Femur (tissue), 1 donor: ENCODE data around the gene CCND1.

Source experiments
- DNase-seq: peaks from one replicate; pipeline ENCODE4 v3.0.0-alpha.2; 2017

CCND1 gene

GRCh38 chr11:69654001-69654659 lies 13.2 kb downstream of the CCND1 start:
- no peak for DNase-seq

DNA sequence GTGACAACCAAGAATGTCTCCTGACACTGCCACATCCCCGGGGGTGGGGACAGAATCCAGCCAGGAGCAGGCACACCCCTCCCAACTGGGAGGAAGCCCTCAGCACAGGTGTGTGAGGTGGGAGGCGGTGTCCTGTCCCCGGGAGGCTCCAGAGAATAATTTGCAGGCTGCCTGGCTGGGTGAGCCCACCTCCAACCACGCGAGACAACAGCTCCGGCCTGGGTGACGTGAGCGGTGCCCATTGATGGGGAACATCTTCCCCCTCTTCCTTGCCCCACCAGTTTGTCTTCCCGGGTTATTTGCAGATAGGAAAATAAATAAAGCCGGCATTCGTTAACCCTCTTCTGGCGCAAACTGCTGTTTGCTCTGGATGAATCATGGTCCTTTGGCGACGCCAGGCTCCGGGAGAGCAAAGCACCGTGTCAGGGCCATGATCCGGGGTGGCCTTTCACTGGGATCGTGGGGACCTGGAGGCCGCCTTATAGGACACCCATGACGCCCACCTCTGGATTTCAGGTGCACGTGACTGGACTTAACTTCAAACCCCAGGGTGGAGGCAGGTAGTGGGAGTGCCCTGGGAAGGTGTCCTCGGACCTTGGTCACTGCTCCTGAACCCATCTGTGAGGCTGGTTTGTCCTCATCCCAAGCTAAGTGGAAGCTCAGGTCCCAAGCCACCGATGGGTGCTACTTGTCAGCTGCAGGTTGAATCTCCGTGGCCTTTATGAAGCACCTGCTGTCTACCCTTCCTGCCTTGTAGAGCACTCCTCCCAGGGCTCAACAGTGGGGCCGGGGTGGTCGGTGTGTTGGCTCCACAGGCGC lies 13.9 kb downstream of the CCND1 start:
- DNase-seq = no peak

GRCh38 chr11:69655479-69656428 lies 14.8 kb downstream of the CCND1 start:
- no peak for DNase-seq

GRCh38 chr11:69656536-69657455 lies 15.8 kb downstream of the CCND1 start:
- DNase-seq = no peak

DNA sequence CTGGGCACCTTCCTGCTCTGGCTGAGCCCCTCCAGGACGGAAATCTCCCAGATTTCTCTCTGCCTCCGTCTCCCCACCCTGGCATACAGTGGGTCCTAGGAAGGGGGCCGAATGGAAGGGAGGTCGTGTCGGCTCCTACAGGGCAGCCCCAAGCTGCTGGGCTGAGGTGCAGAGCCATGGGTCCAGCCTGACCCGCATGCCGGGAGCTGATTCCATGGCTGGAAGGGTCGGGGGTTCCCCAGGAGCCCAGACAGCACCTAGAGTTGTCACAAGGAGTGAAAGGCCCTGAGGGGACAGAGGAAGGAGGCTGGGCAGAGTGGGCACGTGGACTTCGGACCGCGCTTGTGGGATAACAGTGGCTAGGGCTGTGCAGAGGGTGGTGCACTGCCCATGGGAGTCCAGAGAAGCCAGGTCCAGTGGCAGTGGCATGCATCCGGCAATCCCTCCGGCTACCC lies 16.5 kb downstream of the CCND1 start:
- DNase-seq = no peak

DNA sequence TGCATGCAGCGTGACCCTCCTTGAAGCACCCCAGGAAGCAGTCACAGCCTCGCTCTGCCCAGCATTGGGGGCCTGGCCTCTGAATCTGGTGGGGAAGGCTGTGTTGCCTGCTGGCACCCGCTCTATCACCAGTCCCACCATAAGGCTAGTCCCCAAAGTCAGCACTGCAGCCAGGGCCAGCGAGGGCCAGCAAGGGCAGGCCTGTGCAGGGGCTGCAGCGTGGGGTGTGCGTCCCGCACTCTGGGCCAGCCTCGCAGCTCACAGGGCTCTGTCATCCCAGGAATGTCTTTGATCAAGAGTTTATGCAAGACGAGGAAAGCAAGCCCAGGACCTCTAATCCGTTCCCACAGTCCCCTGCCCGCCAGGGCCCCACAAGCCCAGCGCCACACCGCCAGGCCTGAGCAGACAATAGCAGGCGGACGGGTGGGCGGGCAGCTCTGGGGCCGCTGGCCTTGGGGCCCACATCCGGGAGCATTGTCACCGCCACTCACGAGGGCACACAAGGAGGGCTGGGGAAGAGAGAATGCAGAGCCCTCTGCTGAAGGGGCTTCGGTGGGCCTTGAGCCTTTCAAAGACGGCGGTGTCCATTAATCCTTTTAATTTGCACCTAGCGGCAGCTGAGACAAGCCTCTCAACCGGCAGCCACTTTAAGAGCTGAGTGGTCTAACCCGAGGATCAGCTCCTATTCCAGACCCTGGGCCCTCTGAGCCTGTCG lies 17.1 kb downstream of the CCND1 start:
- DNase-seq = no peak

DNA sequence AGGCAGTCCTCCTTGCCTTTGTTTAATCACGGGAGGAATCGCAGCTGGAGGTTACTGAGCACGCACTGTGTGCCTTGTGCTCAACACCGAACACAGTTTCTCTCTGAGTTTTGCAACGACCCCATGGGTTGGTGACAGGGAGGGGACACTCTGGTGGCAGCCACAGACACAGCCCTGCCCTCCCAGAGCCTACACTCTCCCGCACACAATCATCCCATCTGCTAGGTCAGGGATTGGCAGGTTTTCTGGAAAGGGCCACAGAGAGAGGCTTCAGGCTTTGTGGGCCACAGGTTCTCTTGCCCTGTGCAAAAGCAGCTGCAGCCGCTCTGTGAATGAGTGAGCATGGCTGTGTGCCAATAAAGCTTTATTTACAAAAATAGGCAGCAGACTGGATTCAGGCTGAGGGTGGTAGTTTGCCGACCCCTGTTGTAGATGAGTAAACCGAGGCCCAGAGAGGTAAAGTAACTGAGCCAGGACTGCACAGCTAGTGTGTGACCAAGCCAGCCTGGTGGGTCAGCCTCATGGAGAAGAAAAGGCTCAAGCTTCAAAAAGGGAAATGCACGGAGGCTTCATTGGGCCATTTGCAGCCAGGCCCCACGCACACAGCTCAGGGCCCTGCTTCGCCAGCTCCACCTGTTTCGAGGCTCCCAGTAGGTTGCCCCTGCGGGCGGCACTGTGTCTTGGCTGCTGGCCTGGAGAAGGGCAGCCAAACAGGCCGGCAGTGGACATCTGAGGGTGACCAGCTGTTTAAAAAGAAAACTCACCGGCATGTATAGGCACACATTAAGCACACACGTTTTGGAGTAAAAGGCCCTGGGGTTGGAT lies 17.9 kb downstream of the CCND1 start:
- DNase-seq = no peak

GRCh38 chr11:69659591-69659990 lies 18.6 kb downstream of the CCND1 start:
- DNase-seq = no peak

DNA sequence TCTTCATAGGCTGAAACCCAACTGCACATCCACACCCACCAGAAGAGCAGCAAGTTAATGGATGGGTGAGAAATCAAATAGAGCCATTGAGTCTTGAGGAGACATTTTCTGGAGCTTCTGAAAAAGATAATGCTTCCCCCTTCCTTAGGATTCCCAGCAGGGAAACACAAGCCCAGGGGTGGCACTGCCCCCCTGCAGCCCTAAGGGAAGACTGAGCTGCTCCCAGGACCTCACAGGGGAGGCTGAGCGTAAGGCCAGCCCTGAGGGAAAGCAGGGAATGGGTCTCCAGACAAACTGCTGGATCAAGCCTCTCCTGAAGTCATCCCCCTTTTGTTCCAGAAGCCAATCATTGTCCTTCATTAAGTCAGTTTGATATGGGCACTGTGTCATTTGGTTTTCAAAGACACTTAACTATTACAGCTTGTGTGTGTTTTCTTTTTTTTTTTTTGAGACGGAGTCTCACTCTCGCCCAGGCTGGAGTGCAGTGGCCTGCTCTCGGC lies 19.1 kb downstream of the CCND1 start:
- no peak for DNase-seq

DNA sequence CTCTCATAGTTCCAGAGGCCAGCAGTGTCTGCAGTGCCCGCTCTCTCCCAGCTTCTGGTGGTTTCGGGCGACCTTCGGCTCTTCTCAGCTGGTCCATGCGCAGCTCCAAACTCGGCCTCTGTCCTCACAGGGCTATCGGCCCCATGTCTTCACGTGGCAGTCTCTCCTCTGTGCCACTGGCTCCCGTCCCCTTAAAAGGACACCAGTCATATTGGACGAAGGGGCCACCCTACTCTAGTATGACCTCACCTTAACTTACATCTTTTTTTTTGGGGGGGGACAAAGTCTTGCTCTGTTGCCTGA lies 20.4 kb downstream of the CCND1 start:
- no peak for DNase-seq

DNA sequence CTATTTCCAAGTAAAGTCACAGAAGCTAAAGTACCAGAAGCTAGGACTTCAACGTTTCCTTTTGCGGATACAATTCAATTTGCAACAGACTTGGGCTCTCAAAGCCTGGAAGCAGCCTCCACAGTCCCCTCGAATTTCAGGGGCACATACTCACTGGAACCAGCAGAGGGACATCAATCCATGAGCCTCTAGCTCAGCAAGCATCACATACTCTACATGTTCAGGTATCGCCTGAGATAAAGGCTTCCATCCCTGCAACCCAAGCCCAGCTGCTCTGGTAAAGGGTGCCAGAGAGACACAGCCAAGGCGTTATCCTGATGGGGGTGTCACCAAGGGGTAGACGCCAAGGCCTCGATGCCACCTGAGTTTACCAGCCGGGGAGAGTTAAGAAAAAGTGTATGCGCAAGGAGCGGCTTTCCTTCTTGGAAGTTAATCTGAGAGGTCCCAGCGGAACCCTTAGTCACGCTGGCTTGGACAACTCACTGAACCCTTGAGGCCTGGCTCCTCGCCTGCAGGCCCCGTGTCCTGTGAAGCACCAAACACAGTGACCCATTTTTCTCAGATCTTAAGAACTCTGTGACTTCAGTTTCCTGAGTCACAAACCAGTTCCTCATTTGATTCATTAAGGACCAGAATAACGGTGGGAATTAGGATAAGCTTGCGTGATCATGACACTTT lies 21.2 kb downstream of the CCND1 start:
- DNase-seq = no peak

DNA sequence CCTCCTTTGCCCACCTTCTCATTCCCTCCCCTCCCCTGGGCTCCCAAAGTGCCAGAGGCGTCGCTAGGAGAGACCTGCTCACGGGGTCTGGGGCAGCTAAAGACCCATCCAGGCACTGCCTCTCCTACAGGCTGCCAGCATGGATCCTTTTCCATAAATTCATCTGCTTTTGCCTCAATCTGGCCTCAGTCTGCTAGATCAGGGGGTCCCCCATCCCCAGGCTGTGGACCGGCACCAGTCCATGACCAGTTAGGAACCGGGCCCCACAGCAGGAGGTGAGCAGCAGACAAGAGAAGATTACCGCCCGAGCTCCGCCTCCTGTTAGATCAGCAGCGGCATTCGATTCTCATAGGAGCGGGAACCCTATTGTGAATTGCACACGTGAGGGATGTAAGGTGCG lies 21.9 kb downstream of the CCND1 start:
- DNase-seq = no peak

DNA sequence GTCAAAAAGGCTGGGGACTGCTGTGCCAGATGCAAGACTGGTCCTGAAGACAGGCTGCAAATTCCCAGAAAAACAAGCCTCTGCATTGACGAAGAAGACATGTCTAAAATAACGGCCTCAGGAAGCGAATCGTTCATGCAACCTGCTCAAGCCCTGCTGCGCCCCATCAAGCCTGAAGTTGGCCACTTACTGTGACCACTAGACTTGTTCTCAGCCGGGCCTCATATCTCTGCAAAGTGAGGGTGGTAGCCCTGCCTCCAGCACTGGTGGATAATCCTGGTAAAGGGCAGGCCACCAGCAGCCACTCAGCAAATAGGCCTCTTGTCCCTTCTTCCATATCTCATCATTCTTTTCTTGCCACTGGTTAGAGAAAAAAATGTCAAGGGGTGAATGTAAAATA lies 22.4 kb downstream of the CCND1 start:
- DNase-seq = no peak

DNA sequence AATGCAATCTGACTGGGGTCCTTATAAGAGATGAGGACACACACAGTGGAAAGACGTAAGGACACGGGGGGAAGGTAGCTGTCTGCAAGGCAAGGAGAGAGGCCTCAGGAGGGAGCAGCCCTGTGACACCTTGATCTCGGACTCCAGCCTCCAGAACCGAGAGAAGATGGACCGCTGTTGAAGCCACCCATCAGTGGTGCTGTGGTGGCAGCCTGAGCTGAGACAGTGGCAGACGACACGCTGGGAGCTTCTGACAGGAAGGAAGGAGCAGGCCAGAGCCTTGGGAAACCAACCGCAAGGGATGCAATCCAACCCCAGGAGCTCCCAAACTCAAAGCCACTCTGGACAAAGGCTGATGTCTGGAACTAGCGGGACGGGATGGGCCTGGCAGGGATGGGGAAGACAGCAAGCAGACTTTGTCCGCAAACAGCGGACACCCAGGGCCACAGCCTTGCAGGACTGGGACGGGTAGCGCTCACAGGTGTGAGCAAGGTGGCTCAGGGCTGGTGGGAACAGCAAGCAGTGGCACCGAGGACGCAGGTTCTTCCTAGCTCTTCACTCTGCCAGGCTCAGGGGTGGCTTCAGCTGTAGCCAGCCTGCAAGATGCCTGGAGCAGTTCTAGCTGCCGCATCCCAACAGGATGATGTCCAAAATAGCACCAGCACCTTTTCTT lies 23.3 kb downstream of the CCND1 start:
- no peak for DNase-seq

GRCh38 chr11:69664901-69665300 lies 23.9 kb downstream of the CCND1 start:
- DNase-seq = no peak

GRCh38 chr11:69665669-69666068 lies 24.7 kb downstream of the CCND1 start:
- DNase-seq = no peak

- DNase-seq = no peak
Observed at GRCh38 chr11:69666261-69666660, 25.3 kb downstream of the CCND1 start.

- no peak for DNase-seq
Observed at GRCh38 chr11:69666752-69667536, 26.0 kb downstream of the CCND1 start.
